HepG2 (cell line): Measurements from ENCODE around the gene PTPRH. TPM values are rescaled to one million over a fixed set of nuclear protein-coding genes. Genes with fewer than 3 reads are reported as not detected.

Experiments used
- ATF4 ChIP-seq, 2 experiments: fragments of 450-650 bp in 1 of 2; sonication (generic) in 1 of 2; formaldehyde crosslinking; IDR thresholded peaks; 2 replicates each; pipeline versions ENCODE4 v1.5.0 to v1.8.0; 2020 to 2022; ENCODE audit warnings: mild to moderate bottlenecking in 1 of 2, missing genetic modification reagents in 1 of 2
- CERS6 ChIP-seq: sonication (generic); formaldehyde crosslinking; IDR thresholded peaks from 2 replicates; pipeline ENCODE4 v1.5.0; 2020; ENCODE audit warnings: missing genetic modification reagents
- HOMEZ ChIP-seq: IDR thresholded peaks from 2 replicates; pipeline ENCODE4 v1.6.1; 2016; ENCODE audit warnings: low read depth
- MEIS2 ChIP-seq: sonication (generic); formaldehyde crosslinking; IDR thresholded peaks from 2 replicates; pipeline ENCODE4 v1.9.0; 2021; ENCODE audit warnings: mild to moderate bottlenecking, missing genetic modification reagents
- NR2F6 ChIP-seq, 2 experiments: IDR thresholded peaks; 2 replicates each; pipeline ENCODE4 v1.6.1; 2016; ENCODE audit warnings: antibody characterized with exemption in 1 of 2, mild to moderate bottlenecking in 1 of 2
- PTBP1 ChIP-seq: fragments of 200-400 bp; formaldehyde crosslinking; IDR thresholded peaks from 2 replicates; pipeline ENCODE4 v1.6.1; 2018; ENCODE audit warnings: low read length, low read depth; ENCODE audit not compliant: poor library complexity, severe bottlenecking
- RNF2 ChIP-seq: fragments of 450-650 bp; conservative IDR thresholded peaks from 2 replicates; pipeline ENCODE4 v1.6.1; 2016; ENCODE audit warnings: low read depth
- SMC3 ChIP-seq: IDR thresholded peaks from 2 replicates; pipeline ENCODE4 v1.6.1; 2011; ENCODE audit warnings: low read length, improper control_type of control experiment
- SOX5 ChIP-seq: IDR thresholded peaks from 2 replicates; pipeline ENCODE4 v1.6.1; 2016; ENCODE audit warnings: borderline replicate concordance
- THRA ChIP-seq: sonication (generic); formaldehyde crosslinking; IDR thresholded peaks from 2 replicates; pipeline ENCODE4 v1.4.0; 2020; ENCODE audit warnings: missing genetic modification reagents, borderline replicate concordance
- ZGPAT ChIP-seq: IDR thresholded peaks from 2 replicates; pipeline ENCODE4 v1.6.1; 2016; ENCODE audit warnings: mild to moderate bottlenecking
- ZNF180 ChIP-seq: sonication (generic); formaldehyde crosslinking; IDR thresholded peaks from 2 replicates; pipeline ENCODE4 v1.4.0; 2020; ENCODE audit warnings: low read depth, missing genetic modification reagents, borderline replicate concordance
- ZNF280D ChIP-seq: sonication (generic); formaldehyde crosslinking; IDR thresholded peaks from 2 replicates; pipeline ENCODE4 v1.5.1; 2020; ENCODE audit warnings: mild to moderate bottlenecking, missing genetic modification reagents
- ZNF367 ChIP-seq: sonication (generic); formaldehyde crosslinking; IDR thresholded peaks from 2 replicates; pipeline ENCODE4 v1.4.0; 2020; ENCODE audit warnings: missing genetic modification reagents, borderline replicate concordance
- ZNF770 ChIP-seq: sonication (generic); formaldehyde crosslinking; IDR thresholded peaks from 2 replicates; pipeline ENCODE4 v1.5.0; 2020; ENCODE audit warnings: mild to moderate bottlenecking, missing genetic modification reagents
- ZNF784 ChIP-seq: sonication (generic); formaldehyde crosslinking; IDR thresholded peaks from 2 replicates; pipeline ENCODE4 v1.5.1; 2020; ENCODE audit warnings: missing genetic modification reagents, mild to moderate bottlenecking, borderline replicate concordance
- polyA plus RNA-seq, 8 experiments: library from polyadenylated mRNA; depleted of rRNA in 3 of 8; stranded (reverse) in 7 of 8; unstranded in 1 of 8; fragments of >200 nt; fragmentation: Illumina TruSeq in 4 of 8; extraction: Trizol in 4 of 8; gene quantifications; 2 replicates each; pipeline versions ENCODE4 v1.2.1 to v1.2.3, GENCODE V29; 2011 to 2016; ENCODE audit warnings: low read depth in 4 of 8, missing spikeins in 1 of 8, mixed read lengths in 1 of 8; ENCODE audit not compliant: insufficient read depth in 1 of 8
- total RNA-seq, 5 experiments: library from RNA; depleted of rRNA; stranded (reverse); fragments of >200 nt; fragmentation: Illumina TruSeq; extraction: Trizol; gene quantifications; 2 replicates each; pipeline ENCODE4 v1.2.3, GENCODE V29; 2016; ENCODE audit warnings: low read depth in 1 of 5

The PTPRH gene
- total and polyA plus RNA-seq, 2 of the 13 experiments (the other 11 are each of a cell fraction or from before 2014, with no cell fraction given) = 14.7 to 125 TPM

GRCh38 chr19:55212447-55212846 is 3.1 kb upstream of the PTPRH start (continued):
- 0 out of 2 replicates have a peak, but pooled peaks have one; percentile 18 for TF ChIP-seq THRA (CRISPR knock-in tag)
- no peak for TF ChIP-seq ZNF367 (CRISPR knock-in tag)
- TF ChIP-seq ZNF180 (CRISPR knock-in tag) = no peak
- peak; percentile 88 for TF ChIP-seq ZNF280D
- no peak for TF ChIP-seq PTBP1
- TF ChIP-seq ZNF770 (CRISPR knock-in tag) = no peak
- TF ChIP-seq RNF2 = no peak
- TF ChIP-seq SMC3 = peak; percentile 92
- TF ChIP-seq ZNF784 (CRISPR knock-in tag) = no peak
- TF ChIP-seq ZGPAT (CRISPR knock-in tag) = no peak
- TF ChIP-seq NR2F6 (IDR thresholded peaks at IDR 0.05) = no peak
- peak; percentile 26; the same call in 1 of the 2 replicates for TF ChIP-seq NR2F6 (CRISPR knock-in tag; IDR thresholded peaks at IDR 0.05)
- TF ChIP-seq ATF4 (CRISPR knock-in tag; IDR thresholded peaks at IDR 0.05) = no peak
- TF ChIP-seq SOX5 (CRISPR knock-in tag) = peak; percentile 39; the same call in 1 of the 2 replicates
- peak; percentile 31; the same call in 1 of the 2 replicates for TF ChIP-seq HOMEZ (CRISPR knock-in tag)
- no peak for TF ChIP-seq MEIS2 (CRISPR knock-in tag)
- no peak for TF ChIP-seq CERS6 (CRISPR knock-in tag)
